Measurements from ENCODE around the gene AFF3.

AFF3 gene

DNA sequence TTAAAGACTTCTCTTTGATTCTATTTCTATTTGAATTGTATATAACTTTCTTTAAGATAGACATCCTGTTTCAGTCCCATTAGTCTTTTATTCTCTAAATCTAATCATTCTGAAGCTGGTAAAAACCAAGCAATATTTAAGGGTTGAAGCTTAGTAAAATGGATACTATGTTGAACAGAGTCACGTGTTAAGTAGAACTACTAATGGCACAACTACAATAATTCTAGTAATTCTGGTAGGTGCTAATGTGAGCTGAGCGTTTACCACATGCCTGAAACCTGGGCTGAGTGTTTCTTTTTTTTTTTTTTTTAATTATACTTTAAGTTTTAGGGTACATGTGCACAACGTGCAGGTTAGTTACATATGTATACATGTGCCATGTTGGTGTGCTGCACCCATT, 8.9 kb upstream of the AFF3 start:
- TF ChIP-seq, protein P1, sequence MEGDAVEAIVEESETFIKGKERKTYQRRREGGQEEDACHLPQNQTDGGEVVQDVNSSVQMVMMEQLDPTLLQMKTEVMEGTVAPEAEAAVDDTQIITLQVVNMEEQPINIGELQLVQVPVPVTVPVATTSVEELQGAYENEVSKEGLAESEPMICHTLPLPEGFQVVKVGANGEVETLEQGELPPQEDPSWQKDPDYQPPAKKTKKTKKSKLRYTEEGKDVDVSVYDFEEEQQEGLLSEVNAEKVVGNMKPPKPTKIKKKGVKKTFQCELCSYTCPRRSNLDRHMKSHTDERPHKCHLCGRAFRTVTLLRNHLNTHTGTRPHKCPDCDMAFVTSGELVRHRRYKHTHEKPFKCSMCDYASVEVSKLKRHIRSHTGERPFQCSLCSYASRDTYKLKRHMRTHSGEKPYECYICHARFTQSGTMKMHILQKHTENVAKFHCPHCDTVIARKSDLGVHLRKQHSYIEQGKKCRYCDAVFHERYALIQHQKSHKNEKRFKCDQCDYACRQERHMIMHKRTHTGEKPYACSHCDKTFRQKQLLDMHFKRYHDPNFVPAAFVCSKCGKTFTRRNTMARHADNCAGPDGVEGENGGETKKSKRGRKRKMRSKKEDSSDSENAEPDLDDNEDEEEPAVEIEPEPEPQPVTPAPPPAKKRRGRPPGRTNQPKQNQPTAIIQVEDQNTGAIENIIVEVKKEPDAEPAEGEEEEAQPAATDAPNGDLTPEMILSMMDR (IDR thresholded peaks at IDR 0.05; ENCODE audit: borderline replicate concordance, control extremely low read depth, extremely low read depth, insufficient read depth, missing control alignments), result no peak
- in situ Hi-C loops (cut with MboI; ENCODE audit: low sequenced_read_pairs, unreplicated experiment), result no loop called here
- DNase-seq (ENCODE audit: low spot score), result no peak

DNA sequence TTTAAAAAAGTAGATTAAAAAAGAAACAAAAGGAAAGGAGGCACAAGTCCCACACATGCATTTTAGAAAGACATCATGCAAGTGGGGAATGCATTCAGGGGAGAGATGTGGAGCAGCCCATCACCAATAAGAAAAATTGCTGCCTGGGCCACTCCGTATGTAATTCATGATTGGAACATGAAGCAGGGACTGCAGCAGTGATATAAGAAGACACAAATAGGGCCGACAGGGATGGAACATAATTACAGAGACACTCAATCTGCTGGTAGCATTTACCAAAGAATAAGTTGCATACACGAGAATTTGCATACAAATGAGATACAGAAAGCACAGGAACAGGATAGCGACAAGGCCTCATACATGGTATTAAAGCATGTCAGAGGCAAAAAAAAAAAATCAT, 6.5 kb upstream of the AFF3 start:
- no peak for DNase-seq (ENCODE audit: low spot score)
- TF ChIP-seq, protein P1 (IDR thresholded peaks at IDR 0.05; ENCODE audit: borderline replicate concordance, control extremely low read depth, extremely low read depth, insufficient read depth, missing control alignments), result no peak
- in situ Hi-C loops (cut with MboI; ENCODE audit: low sequenced_read_pairs, unreplicated experiment), result no loop called here

DNA sequence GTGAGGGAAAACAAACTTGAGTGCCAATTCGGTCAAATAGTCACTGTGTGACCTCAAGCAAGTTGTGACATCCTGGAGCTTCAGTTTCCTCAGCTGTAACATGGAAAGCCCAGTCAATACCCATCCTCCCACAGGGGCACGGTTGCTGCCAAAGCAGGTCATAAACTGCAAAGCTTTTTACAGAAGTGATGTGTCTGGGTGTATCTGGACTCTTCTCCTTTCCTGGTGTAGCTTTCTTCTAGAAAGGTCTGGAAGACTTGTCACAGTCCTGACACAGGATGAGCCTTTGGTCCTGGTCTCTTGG, 4.2 kb upstream of the AFF3 start:
- no peak for DNase-seq (ENCODE audit: low spot score)
- in situ Hi-C loops (cut with MboI; ENCODE audit: low sequenced_read_pairs, unreplicated experiment), result no loop called here
- TF ChIP-seq, protein P1 (IDR thresholded peaks at IDR 0.05; ENCODE audit: borderline replicate concordance, control extremely low read depth, extremely low read depth, insufficient read depth, missing control alignments), result no peak

DNA sequence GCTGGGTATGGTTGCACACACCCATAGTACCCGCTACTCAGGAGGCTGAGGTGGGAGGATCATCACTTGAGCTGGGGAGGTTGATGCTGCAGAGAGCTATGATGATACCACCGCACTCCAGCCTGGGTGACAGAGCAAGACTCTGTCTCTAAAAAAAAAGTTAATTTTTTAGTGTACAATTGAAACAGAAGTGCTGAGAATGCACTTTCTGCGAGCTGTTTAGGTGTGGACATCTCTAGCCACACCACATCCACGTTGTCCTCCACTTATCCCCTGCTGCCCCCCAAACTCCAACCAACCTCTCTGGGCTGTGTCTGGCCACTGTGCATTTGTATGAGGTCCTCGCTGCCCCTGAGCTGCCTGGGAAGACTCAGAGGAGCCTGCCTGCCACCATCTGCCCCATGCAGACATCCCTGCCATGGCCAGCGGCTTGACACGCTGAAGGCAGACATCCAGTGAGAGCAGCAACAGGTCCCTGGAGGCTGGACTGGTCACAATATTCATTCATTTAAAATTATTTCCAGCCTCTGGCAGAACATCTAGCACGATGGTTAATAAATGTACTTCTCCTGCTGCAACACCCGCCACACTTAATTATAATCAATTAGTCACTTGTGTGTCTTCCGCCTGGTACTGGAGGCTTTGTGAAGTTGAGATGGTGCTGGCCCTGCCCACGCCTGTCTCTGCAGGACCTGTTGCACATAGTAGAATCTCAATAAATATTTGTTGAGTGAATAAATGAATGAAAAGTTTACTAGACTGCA, 3.7 kb upstream of the AFF3 start:
- DNase-seq (ENCODE audit: low spot score), result no peak
- TF ChIP-seq, protein P1 (IDR thresholded peaks at IDR 0.05; ENCODE audit: borderline replicate concordance, control extremely low read depth, extremely low read depth, insufficient read depth, missing control alignments), result no peak
- in situ Hi-C loops (cut with MboI; ENCODE audit: low sequenced_read_pairs, unreplicated experiment), result no loop called here

DNA sequence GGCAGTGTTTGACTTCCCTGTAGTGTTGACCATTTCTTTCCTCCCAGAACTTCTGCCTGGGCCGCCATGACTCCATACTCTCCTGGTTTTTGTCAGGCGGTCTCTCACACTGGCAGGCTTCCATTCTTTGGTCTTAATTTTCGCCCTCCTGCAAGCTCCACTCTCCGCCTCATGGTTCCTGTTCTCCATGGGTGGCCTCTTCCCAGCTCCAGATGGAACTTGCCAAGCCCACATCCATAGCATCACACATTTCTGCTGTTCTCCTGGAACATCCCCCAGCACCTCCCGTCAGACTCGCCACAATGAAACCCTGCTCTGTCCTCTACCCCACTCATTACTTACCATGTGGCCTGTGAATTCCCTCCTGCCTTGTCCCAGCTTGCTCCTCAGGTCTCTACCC, 896 bp upstream of the AFF3 start:
- in situ Hi-C loops (cut with MboI; ENCODE audit: low sequenced_read_pairs, unreplicated experiment), result no loop called here
- no peak for DNase-seq (ENCODE audit: low spot score)
- TF ChIP-seq, protein P1 (IDR thresholded peaks at IDR 0.05; ENCODE audit: borderline replicate concordance, control extremely low read depth, extremely low read depth, insufficient read depth, missing control alignments), result no peak

DNA sequence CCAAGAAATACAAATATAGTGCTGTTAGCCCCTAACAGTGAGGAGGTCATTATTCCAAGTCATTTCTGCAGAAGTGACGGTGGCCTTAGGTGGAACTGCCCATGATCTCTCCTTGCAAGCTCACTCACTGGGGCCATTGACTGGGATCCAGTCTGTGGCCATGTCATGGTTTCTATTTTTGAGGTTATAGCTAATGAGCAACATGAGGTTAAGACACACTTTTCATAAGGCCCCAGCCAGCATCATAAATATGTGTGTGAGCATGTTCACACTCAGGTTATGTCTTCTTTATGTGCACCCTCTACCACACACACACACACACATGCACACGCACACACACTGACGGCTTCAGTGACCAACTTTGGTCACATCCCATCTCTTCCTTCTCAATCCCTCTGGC, 484 bp downstream of the AFF3 start:
- no peak for DNase-seq (ENCODE audit: low spot score)
- TF ChIP-seq, protein P1 (IDR thresholded peaks at IDR 0.05; ENCODE audit: borderline replicate concordance, control extremely low read depth, extremely low read depth, insufficient read depth, missing control alignments), result no peak
- in situ Hi-C loops (cut with MboI; ENCODE audit: low sequenced_read_pairs, unreplicated experiment), result no loop called here

All from GM13976 (cell line).